Suppressor macrophage (primary cell): ENCODE measurements around the gene SLC25A47.
"Not testable (repeated sequence)": the region's sequence is repeated elsewhere in the genome, so short reads cannot be mapped to it uniquely, and the experiment has no call there.

ENCODE experiments used
- DNase-seq, 4 experiments: peaks; one replicate each; pipeline ENCODE4 v3.0.0-alpha.2; 2020 to 2022

SLC25A47 gene

DNA sequence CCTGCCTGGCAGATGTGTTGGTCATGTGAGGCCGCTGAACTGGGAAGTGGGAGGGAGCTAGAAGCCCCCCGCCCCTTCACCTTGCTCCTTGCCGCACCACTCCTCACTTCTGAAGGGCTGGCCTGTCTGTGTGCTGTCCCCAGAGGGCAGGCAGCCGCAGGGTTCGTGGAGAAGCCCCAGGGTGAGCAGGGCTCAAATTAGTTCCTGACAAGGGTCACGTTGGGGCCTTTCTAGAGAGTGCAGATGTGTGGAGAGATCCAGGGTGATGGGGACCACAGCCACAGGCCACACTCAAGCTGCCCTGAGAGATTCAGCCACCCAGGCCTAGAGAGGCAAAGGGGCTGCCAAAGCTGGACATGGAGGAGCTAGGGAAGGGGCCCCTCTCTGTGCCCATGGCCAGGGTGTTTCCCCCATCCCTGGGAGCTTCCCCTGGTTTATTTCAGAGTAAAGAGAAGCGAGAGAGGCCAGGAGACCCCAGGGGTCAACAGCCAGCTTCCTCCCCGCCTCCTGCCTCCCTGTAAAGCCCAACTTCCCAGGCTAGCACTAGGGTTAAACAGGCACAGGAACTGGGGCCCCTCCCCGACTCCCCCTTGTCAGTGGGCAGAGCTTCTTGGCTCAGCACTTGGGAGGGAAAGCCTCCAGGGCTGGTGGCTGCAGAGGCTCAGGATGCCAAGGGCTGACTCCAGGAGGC lies 33.1 kb upstream of the SLC25A47 start:
- DNase-seq, result no peak

DNA sequence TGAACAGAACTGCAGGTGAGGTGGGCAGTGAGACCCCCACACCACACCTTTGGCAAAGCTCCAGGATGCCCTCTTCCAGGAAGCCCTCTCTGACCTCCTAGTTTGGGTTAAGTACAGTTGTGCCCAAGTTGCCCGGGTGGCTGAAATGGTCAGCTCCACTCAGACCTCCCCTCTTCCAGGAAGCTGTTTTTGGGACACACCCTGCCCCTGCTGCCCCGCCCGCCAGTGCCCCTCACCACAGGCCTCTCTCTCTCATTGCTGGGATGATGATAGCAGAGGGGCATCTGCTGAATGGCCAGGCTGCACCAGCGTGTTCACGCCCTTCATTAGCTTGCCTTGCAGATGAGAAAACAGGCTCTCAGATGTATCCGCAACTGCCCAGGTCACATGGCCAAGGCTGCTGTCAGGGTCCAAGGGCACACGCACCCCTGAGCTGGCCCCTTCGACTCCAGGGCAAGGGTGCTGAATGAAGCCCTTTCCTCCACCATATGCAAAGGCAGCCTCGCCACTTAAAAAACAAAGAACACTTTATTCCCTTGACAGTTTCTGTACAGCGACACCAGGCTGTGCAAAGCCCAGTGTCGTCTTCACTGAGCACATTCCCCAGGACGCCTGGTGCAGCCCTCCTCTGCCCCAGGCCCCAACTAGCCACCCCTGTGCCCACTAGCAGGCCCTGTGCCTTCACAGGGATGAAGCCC lies 32.4 kb upstream of the SLC25A47 start:
- no peak for DNase-seq

DNA sequence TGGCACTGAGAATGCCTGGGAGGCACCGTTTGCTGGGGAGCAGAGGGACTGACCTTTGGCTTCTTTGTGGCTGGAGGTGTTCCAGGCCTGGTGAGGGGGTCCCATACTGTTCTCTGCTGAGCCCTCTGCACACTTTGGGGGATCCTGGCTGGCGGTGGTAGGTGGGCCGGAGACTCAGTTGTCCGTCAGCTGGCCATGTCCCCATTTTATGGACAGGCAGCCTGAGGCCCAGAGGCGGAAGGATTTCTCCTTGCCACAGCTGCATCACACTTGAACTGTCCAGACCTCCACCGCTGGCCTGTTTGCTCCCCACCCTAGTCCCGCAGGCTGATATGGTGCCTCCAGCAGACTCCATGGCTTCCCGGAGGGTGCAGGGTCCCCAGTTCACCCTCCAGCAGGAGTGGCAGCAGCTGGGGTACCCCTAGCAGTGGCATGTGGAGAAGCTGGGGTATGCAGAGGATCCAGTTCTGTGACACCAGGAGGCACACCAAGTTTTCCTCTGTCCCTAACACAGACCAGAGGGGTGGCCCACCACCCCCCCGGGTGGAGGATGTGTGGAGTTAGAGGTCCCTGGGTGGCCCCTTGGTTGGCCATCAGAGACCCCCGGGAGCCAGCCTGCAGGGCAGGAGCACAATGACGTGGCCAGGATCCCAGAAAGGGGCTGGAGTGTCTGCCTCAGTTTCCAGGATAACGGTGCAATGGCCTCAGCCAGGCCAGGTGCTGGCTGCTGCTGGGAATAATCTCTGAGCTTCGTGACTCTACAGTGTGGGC lies 31.6 kb upstream of the SLC25A47 start:
- DNase-seq, result no peak

DNA sequence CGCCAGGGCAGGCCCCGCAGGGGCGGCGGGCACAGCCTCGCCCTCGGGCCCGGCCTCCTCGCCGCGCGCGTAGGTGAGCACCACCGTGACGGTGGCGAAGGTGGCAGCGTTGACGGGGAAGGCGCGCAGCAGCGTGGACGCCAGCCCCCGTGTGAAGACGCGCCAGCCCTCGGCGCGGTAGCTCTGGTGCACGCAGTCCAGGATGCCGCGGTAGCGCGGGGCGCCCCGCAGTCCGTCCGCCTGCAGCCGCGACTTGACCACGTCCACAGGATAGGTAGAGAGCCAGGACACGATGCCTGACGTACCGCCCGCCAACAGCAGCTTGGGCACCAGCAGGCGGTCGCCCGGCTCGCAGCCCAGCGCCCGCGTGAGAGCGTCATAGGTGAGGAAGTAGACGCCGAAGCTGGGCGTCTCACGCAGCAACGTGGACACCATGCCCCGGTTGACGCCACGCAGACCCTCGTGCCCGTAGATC lies 30.8 kb upstream of the SLC25A47 start:
- no peak for DNase-seq

DNA sequence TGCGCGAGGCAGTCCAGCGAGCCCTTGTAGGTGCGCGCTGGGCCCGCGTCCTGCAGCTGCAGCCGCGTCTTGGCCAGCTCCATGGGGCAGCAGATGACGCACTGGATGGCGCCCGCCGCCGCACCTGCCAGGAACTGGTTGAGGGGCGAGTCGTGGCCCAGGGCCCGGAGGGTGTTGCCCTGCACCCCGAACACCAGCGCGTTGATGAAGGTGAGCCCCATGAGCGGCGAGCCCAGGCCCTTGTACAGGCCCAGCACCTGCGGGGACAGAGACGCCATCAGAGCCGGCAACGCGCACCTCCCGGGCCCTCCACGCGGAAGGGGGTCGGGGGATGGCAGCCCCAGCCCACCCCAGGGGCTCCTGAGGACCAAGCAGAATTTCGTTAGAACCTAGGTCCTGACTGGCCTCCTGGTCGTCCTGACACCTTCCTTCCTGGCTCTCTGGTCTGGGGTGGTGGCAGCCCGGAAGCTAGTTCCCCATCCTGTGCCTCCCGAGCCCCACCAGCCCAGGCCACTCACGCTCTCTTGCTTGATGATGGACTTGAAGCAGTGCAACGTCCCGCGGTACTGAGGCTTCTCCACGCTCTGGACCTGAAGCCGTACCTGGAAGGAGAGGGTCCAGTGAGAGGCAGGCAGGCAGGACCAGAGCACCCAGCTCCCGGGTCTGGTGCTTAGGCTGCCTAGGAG lies 30.2 kb upstream of the SLC25A47 start:
- no peak for DNase-seq

DNA sequence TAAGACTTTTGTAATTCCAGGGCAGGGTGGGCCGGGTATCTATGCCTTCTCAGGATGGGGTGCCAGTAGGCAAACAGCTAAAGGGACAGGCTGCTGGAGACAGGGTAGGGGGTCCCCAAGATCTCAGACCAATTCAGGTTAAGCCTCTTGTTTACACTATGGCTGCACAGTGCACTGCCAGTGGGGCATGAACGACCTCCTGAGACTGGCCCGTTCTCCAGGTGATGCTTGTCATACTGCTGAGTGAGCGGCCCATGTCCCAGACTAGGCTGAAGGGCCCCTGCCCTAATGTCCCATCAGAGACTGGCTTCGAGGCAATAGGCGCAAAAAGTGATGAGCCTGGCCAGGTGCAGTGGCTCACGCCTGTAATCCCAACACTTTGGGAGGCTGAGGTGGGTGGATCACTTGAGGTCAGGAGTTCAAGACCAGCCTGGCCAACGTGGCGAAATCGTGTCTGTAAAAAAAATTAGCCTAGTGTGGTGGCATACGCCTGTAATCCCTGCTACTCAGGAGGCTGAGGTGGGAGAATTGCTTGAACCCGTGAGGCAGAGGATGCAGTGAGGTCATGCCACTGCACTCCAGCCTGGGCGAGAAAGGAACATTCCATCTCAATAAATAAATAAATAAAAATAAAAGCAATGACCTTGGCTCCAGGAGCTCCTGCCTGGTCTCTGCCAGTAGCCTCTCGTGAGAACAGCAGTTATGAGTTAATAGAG lies 29.5 kb upstream of the SLC25A47 start:
- DNase-seq, result no peak

DNA sequence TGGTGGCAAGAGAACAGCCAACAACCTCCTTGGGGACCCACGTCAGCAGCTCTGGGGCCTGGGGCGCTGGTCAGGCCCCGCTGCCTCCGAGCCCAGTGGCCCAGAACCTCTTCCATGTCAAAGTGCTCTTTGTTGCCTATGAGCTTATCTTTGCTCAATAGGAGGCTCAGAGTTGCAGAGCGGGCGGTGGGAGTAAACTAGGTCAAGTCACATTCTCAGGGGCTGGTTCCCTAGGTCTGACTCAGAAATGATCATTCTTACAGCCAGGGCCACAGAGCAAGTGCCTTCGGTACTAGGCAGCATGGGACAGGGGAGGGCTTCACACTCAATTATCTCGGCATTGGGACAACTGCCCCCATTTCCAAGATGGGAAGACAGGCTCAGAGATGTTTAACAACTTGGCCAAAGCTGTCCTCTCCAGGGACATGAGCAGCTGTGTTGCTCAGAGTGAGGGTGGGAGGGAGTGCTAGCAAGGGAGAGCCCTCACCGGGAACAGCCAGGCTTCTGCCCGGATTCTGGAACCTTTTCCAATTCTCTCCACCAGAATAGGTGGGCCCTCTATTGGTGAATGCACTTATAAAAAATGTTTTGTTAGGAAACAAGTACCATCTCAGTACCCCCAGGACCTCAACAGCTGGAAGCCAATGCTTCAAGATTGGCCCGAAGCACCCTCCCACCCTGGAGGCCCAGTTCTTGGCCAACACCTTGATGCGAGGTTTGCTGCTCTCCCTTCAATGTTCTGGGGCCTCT lies 28.8 kb upstream of the SLC25A47 start:
- no peak for DNase-seq

DNA sequence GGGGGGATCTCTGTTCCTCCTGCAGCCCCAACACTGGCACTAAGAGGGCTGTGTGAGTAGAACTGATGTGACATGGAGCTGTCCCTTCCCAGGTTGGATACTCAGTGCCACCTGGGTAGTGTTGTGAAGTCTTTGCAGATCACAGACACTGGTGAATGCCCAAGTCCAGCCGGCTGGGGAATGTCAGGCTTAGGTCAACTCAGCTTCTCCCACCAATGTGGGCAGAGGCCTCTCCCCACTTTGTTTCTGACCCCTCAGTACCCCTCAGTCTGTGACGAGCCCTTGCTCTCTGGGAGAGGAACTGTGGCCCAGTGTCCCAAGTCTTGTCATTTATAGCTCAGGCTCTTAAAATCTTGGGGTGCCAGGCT lies 28.2 kb upstream of the SLC25A47 start:
- no peak for DNase-seq

DNA sequence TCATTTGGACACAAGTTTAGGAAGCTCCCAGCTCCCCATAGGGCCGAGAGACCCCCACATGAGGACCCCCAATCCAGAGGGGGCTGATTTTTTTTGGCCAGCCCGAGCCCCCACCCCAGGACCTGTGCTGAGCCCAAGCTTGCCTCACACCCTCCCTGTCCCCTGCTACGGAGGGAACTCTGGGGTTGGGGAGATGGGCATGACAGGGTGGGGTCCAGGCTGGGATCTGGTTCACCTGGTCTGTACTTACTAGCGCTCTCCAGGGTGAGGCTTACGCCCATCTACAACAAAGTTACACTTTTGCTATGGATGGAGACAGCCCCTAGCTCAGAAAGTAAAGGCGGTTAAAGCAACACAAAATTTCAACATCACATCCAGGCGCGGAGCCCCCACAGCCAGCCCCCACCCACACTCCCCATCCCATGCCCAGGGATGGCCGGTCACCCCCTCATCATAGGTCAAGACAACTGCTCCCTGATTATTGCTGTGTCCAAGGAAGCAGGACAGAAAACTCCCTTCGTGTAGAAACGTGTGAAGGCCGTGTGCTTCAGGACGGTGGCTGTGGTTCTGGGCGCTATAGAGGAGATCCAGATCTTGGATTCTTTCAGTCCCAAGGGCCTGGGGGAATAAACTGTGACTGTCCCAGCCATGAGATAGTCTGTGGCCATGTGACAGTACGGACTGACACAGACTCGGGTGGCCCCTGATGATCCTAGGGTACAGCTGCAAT lies 27.6 kb upstream of the SLC25A47 start:
- no peak for DNase-seq

DNA sequence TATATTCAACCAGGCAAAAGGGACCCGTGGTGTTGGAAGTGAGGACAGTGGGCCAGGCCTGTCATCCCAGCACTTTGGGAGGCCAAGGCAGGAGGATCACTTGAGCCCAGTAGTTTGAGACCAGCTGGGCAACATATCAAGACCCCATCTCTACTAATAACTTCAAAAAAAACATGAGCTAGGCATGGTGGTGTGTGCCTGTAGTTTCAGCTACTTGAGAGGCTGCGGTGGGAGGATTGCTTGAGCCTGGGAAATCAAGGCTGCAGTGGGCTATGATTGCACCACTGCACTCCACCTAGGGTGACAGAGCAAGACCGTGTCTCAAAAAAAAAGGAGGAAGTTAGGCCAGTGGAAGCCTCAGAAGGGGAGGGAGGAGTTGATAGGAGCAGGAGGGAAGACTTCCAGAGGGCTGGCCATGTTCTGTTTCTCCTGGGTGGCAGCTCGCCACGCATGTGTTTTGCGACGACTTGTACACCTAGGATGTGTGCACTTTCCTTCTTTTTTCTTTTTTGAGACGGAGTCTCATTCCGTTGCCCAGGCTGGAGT lies 27.0 kb upstream of the SLC25A47 start:
- peak; percentile 22 to 75 (median 66) for DNase-seq

DNA sequence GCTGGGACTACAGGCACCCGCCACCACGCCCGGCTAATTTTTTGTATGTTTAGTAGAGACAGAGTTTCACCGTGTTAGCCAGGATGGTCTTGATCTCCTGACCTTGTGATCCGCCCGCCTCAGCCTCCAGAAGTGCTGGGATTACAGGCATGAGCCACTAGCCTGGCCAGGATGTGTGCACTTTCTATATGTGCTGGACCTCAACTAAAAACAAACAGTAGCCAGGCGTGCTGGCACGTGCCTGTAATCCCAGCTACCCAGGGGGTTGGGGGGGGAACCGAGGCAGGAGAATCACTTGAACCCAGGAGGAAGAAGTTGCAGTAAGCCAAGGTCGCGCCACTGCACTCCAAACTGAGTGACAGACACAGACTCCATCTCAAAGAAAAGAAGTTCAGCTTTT lies 26.4 kb upstream of the SLC25A47 start:
- not testable (repeated sequence) for DNase-seq

DNA sequence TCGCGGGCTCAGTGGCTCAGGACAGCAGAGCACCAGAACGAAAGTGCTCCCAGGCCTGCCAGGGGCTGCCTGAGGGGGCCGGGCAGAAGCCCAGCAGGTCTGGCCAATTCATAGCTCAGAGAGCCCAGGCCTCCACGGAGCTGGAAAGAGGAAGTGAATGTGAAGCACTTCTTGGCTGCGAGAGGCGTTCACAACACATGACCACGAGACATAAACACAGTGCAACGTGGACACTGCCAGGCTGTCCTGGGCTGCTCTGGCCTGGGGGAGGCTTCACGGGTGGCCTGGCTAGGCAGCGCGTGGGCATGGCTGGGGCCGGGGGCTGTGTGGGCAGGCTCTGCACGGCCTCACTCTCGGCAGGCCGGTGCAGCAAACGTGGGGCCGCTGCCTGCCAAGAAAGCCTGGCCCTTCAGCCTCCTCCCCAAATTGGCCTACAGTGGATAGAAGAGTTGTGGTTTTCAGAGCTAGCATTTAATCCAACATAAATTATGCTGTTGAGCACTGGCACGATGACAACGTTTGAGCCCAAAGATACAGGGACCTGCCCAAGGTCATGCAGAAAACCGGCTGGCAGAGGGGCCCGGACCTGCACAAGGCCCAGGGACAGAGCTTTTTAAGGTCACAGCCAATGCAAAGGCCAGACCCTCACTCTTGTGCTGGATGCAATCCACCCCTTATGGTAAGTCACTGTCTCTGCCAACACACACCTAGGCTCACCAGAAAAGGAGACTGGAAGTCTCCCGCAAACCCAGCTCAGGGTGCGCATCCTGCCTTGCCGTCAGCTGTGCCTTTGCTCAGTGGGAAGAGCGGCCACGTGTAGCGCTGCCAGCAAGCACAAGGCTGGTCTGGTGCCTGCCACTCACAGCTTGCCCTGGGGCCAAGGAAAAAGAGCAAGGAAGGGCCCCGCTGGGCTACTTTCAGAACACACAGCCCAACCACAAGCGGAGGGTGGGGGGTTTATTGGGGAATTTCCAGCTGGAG lies 25.5 kb upstream of the SLC25A47 start:
- peak; percentile 84 to 93 (median 91) for DNase-seq

DNA sequence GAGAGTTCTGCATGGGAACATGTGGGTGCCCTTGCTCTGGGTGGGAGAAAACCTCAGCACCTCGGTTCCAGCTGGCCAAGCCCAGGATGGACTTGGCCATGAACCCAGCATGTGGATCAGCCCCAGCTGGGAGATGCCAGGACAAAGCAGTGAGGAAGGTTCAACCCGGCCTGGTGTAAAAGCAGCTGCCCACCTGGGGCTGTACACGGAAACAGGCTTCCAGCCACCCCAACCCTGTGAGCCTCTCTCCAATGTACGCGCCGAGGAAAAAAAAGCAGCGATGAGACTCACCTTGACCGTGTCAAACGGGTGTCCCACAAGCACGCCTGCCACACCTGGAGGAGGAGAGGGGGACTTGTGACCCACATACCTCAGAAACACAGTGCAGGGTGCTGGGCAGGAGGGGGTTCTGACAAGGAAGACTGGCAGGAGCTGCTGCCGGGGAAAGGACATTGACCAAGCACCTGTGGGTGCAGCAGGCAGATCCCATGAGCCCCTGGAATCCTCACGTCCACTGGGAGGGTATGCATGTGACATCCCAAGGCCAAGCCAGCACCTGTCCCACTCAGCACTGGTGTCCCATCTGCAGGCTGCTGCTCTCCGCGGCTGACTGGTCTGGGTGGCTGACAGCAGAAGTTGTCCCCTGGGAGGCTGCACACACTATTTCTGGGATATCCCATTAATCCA lies 24.4 kb upstream of the SLC25A47 start:
- no peak for DNase-seq

DNA sequence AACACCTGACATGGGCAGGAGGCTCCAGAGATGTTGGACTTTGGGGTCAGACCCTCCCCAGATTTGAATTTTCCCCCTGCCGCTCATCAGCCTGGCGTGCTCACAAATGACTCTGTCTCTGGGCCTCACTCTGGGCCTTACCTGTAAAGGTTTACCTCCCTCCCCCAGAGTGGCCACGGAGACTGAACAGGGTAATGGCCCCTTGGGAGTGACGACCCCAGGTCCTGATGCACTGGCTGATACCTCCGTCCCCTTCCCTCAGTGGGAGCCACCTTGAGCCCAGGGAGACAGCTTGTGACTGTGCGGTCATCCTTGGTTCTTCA lies 23.9 kb upstream of the SLC25A47 start:
- no peak for DNase-seq

DNA sequence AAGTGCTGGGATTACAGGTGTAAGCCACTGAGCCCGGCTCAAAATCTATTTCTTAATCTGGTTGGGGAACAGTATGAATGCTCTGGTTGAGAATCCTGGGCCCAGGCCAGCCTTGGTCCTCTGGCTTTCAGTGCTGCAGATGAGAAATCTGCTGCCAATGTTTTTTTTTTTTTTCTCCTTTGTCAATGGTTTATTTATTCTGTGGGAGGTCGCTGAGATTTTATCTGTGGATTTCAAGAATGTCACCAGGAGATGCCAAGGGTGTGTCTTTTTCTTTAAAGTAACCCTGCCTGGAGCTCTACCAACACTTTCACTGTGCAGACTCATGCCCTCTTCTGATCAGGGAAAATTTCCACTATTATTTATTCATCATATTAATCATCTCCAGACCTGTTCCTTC lies 20.5 kb upstream of the SLC25A47 start:
- no peak for DNase-seq

DNA sequence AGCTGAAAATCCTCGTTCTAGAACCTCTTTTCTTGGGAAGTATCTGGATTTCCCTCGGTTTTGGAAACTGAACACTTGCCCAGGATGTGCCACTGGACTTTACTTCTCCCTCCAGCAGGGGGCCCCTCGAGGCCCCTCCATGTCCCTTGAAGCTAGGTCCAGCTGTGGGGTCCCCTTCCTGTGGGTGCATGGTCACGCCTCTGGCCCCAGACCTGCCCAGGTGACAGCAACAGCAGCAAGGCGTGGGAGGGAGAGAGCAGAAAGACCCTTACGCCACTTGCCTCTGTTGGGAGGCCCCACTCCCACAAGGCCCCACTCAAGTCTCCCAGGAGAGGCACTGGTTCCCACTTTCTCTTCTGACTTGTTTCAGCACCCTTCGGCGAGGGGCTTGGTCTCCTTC lies 20.0 kb upstream of the SLC25A47 start:
- peak; percentile 35 to 66 (median 48) for DNase-seq

DNA sequence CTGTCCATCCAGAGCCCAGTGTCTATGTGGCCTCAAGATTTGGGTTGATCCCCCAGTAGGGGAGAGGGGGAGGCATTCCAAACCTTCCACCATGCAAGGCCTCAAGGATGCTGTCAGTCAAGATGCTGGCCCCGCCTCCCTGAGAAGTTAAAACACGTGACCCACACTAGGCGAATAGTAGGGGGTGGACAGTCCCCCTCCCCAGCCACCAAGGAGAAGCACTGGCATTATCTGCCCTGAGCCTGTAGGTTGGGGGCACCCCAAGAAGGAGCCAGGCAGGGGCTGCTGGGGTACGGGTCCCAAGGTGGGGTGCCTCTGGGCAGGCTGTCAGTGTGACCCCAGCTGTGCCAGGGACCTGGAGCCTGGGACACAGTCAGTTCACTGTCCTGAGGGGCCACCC lies 19.2 kb upstream of the SLC25A47 start:
- DNase-seq, result no peak

DNA sequence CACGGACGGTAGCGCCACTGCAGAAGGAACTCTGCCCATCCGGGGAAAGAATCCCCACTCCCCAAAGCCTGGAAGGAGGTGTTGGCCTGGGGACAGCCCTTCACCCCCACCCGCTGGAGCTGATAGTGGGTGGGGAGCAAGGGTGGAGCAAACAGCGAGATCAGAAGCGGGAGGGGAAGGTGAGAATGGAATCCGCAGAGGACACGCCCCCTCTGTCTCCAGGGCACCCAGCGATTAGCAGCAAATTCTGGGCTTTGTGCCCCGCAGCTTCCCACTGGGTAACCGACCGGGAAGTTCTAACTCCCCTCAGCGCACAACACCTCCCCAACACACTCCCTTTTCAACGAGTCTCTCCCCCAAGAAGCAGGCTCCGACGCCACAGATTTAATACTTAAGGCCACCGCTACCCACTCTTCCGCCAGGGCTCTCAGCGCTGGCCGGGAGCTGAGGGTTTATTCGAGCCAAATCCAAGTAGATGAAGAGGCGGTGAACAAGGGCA lies 18.3 kb upstream of the SLC25A47 start:
- DNase-seq, result peak in 3 of 4 experiments; percentile 24 to 61 (median 36)
